Naive thymus-derived CD8-positive, alpha-beta T cell (primary cell): Measurements from ENCODE around the gene CACHD1. TPM values are rescaled to one million over a fixed set of nuclear protein-coding genes. Genes with fewer than 3 reads are reported as not detected.

Experiments used
- ATAC-seq, 2 donors: fragments of 150-1000 bp; cut with Tn5 transposase in 1 of 2; sonication (Bioruptor Pico), chemical (Tn5 transposase) in 1 of 2; 1 replicate in 1 of 2; 2 replicates in 1 of 2; pipeline ENCODE4 v1.10.0; 2021; ENCODE audit warnings: mild to moderate bottlenecking in 2 of 2, moderate library complexity in 2 of 2
- POLR2A ChIA-PET: fragments of 350-600 bp; sonication (Branson Sonifier 250); formaldehyde crosslinking; loops from one replicate; lab custom pipeline; 2021; ENCODE audit warnings: antibody characterized with exemption; lab: Charles Lee
- DNase-seq, 10 donors: peaks; one replicate each; pipeline versions ENCODE4 v3.0.0 to v3.0.0-alpha.2; 2020 to 2022
- H3K27ac Mint-ChIP-seq, 10 donors: one replicate each; pipeline ENCODE4 v1.8.0; 2020 to 2022; ENCODE audit warnings: mild to moderate bottlenecking in 10 of 10, mixed read lengths in 10 of 10, moderate library complexity in 4 of 10, inconsistent platforms in 1 of 10
- H3K27me3 Mint-ChIP-seq, 5 donors: one replicate each; pipeline ENCODE4 v1.8.0; 2021 to 2022; ENCODE audit warnings: mixed read lengths in 5 of 5
- H3K36me3 Mint-ChIP-seq, 3 donors: one replicate each; pipeline ENCODE4 v1.8.0; 2020 to 2022; ENCODE audit warnings: mixed read lengths in 3 of 3, mild to moderate bottlenecking in 2 of 3, inconsistent platforms in 1 of 3
- H3K4me1 Mint-ChIP-seq, 4 donors: one replicate each; pipeline ENCODE4 v1.8.0; 2021 to 2022; ENCODE audit warnings: mixed read lengths in 4 of 4
- H3K4me3 Mint-ChIP-seq, 10 donors: one replicate each; pipeline ENCODE4 v1.8.0; 2020 to 2022; ENCODE audit warnings: mild to moderate bottlenecking in 10 of 10, mixed read lengths in 10 of 10, moderate library complexity in 6 of 10, inconsistent platforms in 1 of 10
- H3K9me3 Mint-ChIP-seq, 9 donors: one replicate each; pipeline ENCODE4 v1.8.0; 2020 to 2022; ENCODE audit warnings: mixed read lengths in 9 of 9, mild to moderate bottlenecking in 3 of 9, inconsistent platforms in 1 of 9, moderate library complexity in 1 of 9
- polyA plus RNA-seq, 3 donors: library from polyadenylated mRNA; unstranded; fragments of 300-500 nt; fragmentation: Illumina TruSeq; gene quantifications; one replicate each; pipeline ENCODE4 v1.2.3, GENCODE V29; 2021
- total RNA-seq, 8 experiments: library from RNA in 2 of 8; stranded (reverse) in 2 of 8; gene quantifications; one replicate each; pipeline ENCODE4 v1.2.3 and lab custom pipeline; 2021 to 2026

CACHD1 gene
- total and polyA plus RNA-seq, 5 experiments from 2014 or later: 0.80 to 5.2 (median 3.3) TPM

DNA sequence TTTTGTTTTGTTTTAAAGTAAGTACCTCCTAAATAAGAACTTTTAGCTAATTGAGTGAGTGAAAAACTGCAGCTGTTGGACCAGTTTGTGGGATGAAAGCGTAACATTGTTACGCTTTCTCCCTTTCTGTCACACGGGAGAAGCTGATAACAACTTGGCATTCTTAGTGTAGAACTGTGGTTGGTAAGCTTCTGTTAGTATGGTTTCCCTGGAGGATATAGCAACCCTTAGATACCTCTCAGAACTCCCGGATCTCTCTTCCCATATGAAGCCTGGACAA is 98.2 kb downstream of the CACHD1 start:
- H3K27me3 Mint-ChIP-seq: peaks cover 0 to 2% (median 0%) of the 10 kb centered on the region in 5 donors
- peaks cover 0 to 8% (median 0%) of the 10 kb centered on the region in 3 donors for H3K36me3 Mint-ChIP-seq
- peaks cover 0 to 1% (median 0%) of the 10 kb centered on the region in 9 donors for H3K9me3 Mint-ChIP-seq
- DNase-seq (no peak), ATAC-seq (no peak)
- H3K4me1 Mint-ChIP-seq: peaks cover 0 to 7% (median 5%) of the 10 kb centered on the region in 4 donors
- no peak overlapping the region for H3K27ac Mint-ChIP-seq
- POLR2A ChIA-PET: interaction anchor here (0.6 kb wide), 1 partner anchor 87 kb away, joined by 4 read pairs; no protein-coding TSS in a partner anchor
- H3K4me3 Mint-ChIP-seq: no peak overlapping the region

DNA sequence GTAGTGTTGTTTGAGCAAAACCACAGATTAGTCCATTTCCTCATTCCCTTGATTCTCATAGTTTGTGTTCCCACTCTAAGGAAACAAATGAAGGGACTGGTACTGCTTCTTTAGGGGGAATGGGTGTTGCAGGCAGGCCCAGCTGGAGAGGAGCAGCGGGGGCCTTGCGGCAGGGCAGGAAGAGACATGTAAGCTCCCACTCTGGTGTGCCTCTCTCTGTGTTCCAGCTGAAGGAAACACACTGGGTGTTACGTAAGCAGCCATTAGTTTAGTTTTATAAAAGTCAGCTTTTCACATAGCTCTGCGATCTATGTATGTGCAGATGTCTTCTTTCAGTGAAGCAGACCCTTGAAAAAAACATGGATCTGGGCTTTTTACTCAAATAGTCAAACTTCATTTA is 99.5 kb downstream of the CACHD1 start:
- no peak for DNase-seq
- Mint-ChIP-seq H3K27me3 (peaks cover 0 to 2% (median 0%) of the 10 kb centered on the region in 5 donors), H3K4me3 (no peak overlapping the region), H3K9me3 (no peaks in the 10 kb centered on the region), H3K27ac (no peak overlapping the region), H3K4me1 (peaks cover 0 to 7% (median 5%) of the 10 kb centered on the region in 4 donors), H3K36me3 (no peaks in the 10 kb centered on the region)
- POLR2A ChIA-PET: no interaction called here
- no peak for ATAC-seq

DNA sequence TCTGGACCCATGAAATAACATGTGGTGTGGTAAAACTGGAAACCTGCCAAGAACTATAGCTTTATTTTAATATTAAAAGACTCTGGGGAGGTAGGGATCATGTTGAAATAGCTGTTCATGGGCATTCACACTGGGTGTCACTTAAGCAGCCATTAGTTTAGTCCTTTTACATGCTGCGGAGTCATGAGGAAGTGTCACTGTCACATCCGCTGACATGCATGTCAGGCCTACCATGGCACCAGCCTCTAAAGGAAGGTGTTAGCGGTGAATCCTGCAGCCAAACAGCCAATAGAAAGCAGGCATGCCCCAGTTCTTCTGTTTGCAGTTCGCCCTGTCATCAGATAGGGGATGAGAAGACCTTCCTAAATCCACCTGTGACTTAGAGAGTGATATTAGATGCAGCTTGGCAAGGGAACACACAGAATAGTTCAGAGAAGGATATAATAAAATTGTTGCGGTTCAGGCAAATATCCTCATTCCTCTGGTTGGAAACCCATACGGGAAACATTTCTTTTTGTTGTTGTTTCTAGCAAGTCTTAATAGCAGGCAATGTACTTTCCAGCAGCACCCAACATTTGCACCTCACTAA is 100.4 kb downstream of the CACHD1 start:
- ATAC-seq (no peak), DNase-seq (no peak)
- no peak overlapping the region for H3K4me3 Mint-ChIP-seq
- H3K36me3 Mint-ChIP-seq: no peaks in the 10 kb centered on the region
- no peak overlapping the region for H3K27ac Mint-ChIP-seq
- peaks cover 0 to 6% (median 1%) of the 10 kb centered on the region in 4 donors for H3K4me1 Mint-ChIP-seq
- H3K9me3 Mint-ChIP-seq: no peaks in the 10 kb centered on the region
- POLR2A ChIA-PET: no interaction called here
- H3K27me3 Mint-ChIP-seq: peaks cover 0 to 2% (median 0%) of the 10 kb centered on the region in 5 donors

DNA sequence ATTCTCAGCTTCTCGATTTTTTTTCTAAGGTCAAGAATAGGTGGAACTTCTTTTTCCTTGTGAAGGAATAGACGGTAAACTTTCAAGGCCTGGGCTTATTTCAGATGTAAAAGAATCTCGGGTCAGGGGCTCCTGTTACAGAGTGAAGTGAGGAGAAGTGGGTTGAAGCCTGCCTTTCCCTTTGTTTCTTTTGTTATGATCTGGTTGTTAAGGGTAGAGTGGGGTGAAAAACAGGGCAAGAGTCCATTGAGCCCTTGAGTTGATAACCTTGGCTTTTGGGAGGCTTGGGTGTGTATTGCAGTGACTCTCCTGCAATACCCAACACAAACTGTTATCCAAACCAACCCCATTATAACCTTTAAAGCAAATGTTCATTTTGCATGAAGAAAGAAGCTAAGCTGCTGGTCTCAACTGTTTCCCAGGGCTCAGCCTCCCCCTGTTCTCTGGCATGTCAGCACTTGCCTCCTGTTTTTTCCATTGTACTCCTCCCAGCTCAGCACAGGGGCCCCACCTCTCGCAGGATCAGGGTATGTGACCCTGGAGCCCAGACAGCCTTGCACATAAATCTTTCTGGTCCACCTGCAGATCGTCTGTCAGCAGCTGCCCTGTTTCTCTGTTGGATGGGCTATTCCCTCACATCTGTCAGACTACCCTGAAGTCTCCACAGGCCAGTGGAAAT is 102.4 kb downstream of the CACHD1 start:
- POLR2A ChIA-PET: no interaction called here
- H3K4me3 Mint-ChIP-seq: no peak overlapping the region
- no peaks in the 10 kb centered on the region for H3K9me3 Mint-ChIP-seq
- ATAC-seq: no peak
- peaks cover 0 to 3% (median 1%) of the 10 kb centered on the region in 4 donors for H3K4me1 Mint-ChIP-seq
- H3K27me3 Mint-ChIP-seq: peaks cover 0 to 2% (median 0%) of the 10 kb centered on the region in 5 donors
- no peaks in the 10 kb centered on the region for H3K36me3 Mint-ChIP-seq
- H3K27ac Mint-ChIP-seq: peak overlapping the region in 1 of 10 donors; percentile 50
- DNase-seq: no peak

DNA sequence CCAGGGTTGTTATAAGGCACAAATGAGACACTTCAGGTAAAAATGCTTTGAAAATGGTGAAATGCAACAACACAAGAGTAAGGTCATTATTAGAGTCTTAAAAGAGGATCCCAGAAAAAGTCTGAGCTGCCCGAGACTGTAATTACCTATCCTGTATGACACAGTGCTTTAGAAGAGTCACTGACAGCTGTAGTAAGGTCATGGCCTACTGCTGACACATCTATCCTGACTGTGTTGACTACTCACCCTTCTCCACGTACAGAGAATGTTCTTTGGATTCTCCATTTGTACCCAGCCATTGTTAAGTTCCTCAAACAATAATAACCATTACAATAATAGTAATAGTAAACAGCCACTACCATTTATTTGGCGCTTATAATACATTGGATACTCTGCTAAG is 104.4 kb downstream of the CACHD1 start:
- H3K27ac Mint-ChIP-seq: no peak overlapping the region
- H3K4me3 Mint-ChIP-seq: no peak overlapping the region
- H3K36me3 Mint-ChIP-seq: no peaks in the 10 kb centered on the region
- H3K4me1 Mint-ChIP-seq: peaks cover 0 to 3% (median under 1%) of the 10 kb centered on the region in 4 donors
- no peak for ATAC-seq
- H3K9me3 Mint-ChIP-seq: no peaks in the 10 kb centered on the region
- POLR2A ChIA-PET: no interaction called here
- no peak for DNase-seq
- no peaks in the 10 kb centered on the region for H3K27me3 Mint-ChIP-seq

DNA sequence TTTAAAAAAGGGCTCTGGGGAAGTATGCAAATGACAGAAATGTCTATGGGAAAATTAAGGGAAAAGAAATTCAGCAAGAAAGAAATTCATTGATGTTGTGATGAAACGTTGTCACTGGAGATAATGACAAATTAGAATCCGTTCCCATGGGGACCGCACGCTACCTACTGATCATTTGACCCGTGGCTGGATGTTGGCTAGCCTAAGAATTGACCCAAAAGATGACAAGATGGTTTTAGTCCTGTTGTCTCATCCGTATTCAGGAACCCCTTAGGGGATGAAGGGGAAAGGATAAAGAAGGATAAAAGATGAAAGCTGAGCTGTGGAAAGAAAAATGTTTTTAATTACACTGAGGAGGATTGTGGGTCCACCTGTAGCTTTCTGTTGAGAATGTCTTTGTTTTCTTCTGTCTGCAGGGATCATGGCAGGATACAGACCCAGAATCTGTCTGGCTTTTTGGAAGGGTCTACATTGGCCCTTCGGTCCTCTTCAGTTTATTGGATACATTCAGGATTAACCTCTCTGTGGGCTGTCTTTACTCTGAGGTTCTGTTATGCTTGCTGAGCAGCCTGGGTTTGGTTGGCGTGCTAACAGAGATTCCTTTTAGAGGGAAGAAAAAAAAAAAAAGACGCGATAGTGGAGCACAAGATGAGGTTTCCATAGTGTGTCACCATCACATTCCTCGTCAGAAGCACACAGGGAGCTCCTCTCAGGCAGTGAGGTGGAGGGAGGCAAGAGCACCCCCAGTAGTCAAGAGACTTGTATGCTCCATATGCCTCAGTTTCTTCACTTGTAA is 106.2 kb downstream of the CACHD1 start:
- H3K36me3 Mint-ChIP-seq: no peaks in the 10 kb centered on the region
- no peaks in the 10 kb centered on the region for H3K27me3 Mint-ChIP-seq
- no peak overlapping the region for H3K4me3 Mint-ChIP-seq
- H3K4me1 Mint-ChIP-seq: peaks cover 0 to 3% (median 0%) of the 10 kb centered on the region in 4 donors
- DNase-seq: no peak
- ATAC-seq: no peak
- no peaks in the 10 kb centered on the region for H3K9me3 Mint-ChIP-seq
- no peak overlapping the region for H3K27ac Mint-ChIP-seq
- POLR2A ChIA-PET: no interaction called here

DNA sequence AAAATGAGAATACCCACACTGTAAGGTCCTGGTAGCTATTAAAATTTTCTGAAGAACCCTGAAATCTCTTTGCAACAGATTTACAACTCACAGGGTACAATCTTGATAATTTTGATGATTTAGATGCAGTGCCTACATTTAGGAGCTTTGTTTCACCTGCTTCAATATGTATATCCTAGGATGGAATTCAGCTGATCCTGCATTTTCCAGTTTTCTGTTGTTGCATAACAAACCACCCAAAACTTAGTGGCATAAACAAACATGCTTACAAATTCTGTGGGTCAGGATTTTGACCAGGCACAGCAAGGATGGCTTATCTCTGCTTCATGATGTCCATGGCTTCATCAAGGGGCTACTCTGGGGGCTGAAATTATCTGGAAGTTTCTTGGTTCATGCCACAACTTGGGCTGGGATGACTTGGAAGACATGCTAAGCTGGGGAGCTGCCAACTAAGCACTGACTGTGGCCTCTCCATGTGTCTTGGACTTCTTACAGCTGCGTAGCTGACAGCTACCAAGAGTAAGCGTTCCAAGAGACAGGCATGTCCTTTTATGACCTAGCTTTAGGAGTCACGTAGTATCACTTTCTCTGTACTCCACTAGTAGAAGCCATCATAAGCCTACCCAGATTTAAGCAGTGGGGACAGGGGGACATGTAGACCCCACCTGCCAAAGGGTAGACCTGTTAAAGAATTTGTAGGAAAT is 108.5 kb downstream of the CACHD1 start:
- DNase-seq (no peak), ATAC-seq (no peak)
- POLR2A ChIA-PET: no interaction called here
- H3K27ac Mint-ChIP-seq: peak overlapping the region in 1 of 10 donors; percentile 73
- no peaks in the 10 kb centered on the region for H3K9me3 Mint-ChIP-seq
- no peaks in the 10 kb centered on the region for H3K4me1 Mint-ChIP-seq
- no peak overlapping the region for H3K4me3 Mint-ChIP-seq
- H3K27me3 Mint-ChIP-seq: no peaks in the 10 kb centered on the region
- H3K36me3 Mint-ChIP-seq: no peaks in the 10 kb centered on the region

DNA sequence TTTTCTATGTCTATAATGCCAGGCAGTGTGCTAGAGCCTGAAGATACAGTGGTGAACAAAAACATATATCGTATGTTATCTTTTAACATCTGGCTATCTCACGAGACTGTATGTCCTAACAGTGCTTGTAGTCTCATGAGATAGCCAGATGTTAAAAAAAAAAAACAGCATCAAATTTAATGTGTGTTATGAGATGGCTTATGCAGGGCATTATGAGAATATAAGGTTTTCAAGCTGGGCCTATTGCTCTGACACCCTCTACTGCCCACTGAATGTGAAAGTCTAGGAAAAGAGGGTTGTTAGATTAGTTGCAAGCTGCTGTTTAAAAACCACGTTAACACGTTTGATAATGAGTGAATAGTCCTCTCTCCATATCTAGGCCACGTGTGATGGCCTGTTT is 109.8 kb downstream of the CACHD1 start:
- Mint-ChIP-seq H3K27me3 (no peaks in the 10 kb centered on the region), H3K27ac (peak overlapping the region in 1 of 10 donors; percentile 18), H3K9me3 (no peaks in the 10 kb centered on the region), H3K36me3 (no peaks in the 10 kb centered on the region), H3K4me1 (peaks cover 0 to 1% (median 0%) of the 10 kb centered on the region in 4 donors), H3K4me3 (no peak overlapping the region)
- ATAC-seq: no peak
- POLR2A ChIA-PET: no interaction called here
- DNase-seq: no peak

DNA sequence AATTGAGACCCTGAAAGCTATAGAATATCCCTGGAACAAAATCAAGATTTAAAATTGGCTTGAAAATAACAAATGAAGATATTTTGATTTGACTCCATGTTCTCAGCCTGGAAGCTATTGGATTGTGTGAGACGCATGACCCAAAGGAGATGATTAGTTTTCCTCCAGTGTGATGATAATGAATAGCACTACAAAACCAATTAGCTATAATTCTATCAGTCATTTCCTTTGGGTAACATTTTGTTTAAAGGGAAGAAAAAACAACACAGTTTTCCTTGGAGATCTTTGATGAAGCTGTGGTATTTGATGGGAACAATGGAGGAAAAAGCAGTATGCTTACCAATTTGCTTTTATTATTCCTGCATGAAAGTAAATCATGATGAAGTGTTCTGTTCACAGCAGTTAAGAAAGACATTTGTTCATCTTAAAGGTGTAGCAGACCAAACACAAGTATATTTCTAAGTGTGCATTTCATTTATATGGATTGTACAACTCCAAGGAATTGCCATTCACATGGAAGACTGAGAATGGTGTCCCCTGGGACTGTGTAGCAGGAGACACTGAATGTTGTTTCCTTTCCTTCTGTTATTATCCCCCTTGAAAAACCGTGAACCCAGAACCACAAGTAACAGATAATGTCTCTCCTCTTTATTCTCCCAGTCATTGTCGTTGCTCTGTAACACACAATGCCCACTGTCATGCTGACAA is 111.4 kb downstream of the CACHD1 start:
- POLR2A ChIA-PET: no interaction called here
- Mint-ChIP-seq H3K36me3 (no peaks in the 10 kb centered on the region), H3K4me1 (peaks cover 3 to 13% (median 9%) of the 10 kb centered on the region in 4 donors), H3K4me3 (no peak overlapping the region), H3K9me3 (no peaks in the 10 kb centered on the region), H3K27me3 (no peaks in the 10 kb centered on the region), H3K27ac (peak overlapping the region in 1 of 10 donors; percentile 35)
- ATAC-seq: no peak
- DNase-seq: no peak

DNA sequence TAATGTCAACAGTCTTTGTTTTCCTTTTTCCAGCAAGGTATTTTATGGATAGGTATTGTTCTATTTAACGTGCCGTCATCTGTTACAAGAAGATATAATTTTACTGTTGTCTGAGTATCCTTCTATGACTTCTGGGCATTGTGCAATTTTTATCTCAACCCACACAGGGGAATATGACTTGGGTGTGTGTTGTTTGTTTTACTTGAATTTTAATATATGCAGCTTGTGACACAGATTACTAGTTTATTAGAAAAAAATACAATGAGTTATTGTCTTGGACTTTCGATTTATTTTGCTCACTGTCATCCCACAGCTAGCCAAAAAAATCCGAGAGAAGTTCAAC is 111.9 kb downstream of the CACHD1 start:
- POLR2A ChIA-PET: no interaction called here
- Mint-ChIP-seq H3K27ac (peak overlapping the region in 1 of 10 donors; percentile 35), H3K4me3 (no peak overlapping the region), H3K27me3 (no peaks in the 10 kb centered on the region), H3K4me1 (peaks cover 3 to 15% (median 9%) of the 10 kb centered on the region in 4 donors), H3K36me3 (no peaks in the 10 kb centered on the region), H3K9me3 (no peaks in the 10 kb centered on the region)
- no peak for ATAC-seq
- no peak for DNase-seq

DNA sequence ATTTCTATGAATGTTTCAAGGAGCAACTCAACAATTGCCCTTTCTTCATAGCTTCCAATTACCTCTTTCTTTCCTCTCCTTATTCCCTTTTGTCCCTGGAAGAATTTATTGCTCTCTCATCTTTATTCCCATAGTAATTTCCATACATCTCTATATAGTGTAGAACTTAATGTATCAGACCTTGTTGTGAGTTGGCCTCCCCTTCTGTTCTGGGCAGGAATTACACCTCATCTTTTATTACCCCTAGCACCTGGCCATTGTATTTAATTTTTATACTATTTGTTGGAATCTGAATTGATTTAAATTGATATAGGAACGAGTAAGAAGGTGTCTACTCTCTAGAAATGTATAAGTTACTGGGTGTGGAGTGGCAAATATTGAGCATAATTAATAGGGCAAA is 114.5 kb downstream of the CACHD1 start:
- Mint-ChIP-seq H3K27ac (no peak overlapping the region), H3K4me1 (peaks cover 3 to 15% (median 9%) of the 10 kb centered on the region in 4 donors), H3K9me3 (no peaks in the 10 kb centered on the region), H3K36me3 (peaks cover 0 to 3% (median 0%) of the 10 kb centered on the region in 3 donors), H3K4me3 (no peak overlapping the region), H3K27me3 (no peaks in the 10 kb centered on the region)
- DNase-seq: no peak
- POLR2A ChIA-PET: no interaction called here
- ATAC-seq: no peak

DNA sequence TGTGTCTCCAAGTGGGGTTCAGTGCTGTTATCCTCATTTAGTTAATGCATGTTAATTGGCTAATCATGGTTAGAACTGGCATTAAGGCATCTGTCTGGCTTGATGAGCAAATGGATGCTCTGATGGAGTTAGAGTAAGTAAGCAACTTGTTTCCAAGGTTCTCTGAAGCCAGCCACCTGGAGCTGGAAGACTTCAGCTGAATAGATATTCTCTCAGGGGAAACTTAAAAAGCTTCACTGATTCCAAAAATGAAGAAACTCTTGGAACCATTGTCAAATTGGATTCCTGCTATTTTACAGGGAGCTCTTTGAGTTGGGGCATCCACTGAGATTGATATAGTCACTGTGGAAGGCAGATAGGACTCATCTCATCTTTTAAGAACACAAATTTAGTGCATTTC is 118.9 kb downstream of the CACHD1 start:
- POLR2A ChIA-PET: no interaction called here
- DNase-seq (no peak), ATAC-seq (no peak)
- no peaks in the 10 kb centered on the region for H3K9me3 Mint-ChIP-seq
- no peak overlapping the region for H3K4me3 Mint-ChIP-seq
- H3K27me3 Mint-ChIP-seq: no peaks in the 10 kb centered on the region
- peaks cover 3 to 15% (median 11%) of the 10 kb centered on the region in 4 donors for H3K4me1 Mint-ChIP-seq
- peaks cover 0 to 3% (median 0%) of the 10 kb centered on the region in 3 donors for H3K36me3 Mint-ChIP-seq
- H3K27ac Mint-ChIP-seq: peak overlapping the region in 1 of 10 donors; percentile 12
